HCT116 (cell line): ENCODE measurements around the gene PNMT. TPM values are rescaled to one million over a fixed set of nuclear protein-coding genes. Genes with fewer than 3 reads are reported as not detected.

Experiments used
- ATAC-seq: fragments of 200-7000 bp; cut with Tn5 transposase; 2 replicates; pipeline ENCODE4 v1.9.1; 2020; ENCODE audit warnings: mild to moderate bottlenecking, moderate library complexity
- Bru-seq: library from RNA; stranded (reverse); fragments of 400-500 nt; gene quantifications from one replicate; lab custom pipeline; 2021; lab: Mats Ljungman, UMichigan
- BruChase-seq, 2 experiments: library from RNA; stranded (reverse); fragments of 400-500 nt; gene quantifications; one replicate each; lab custom pipeline; 2021; lab: Mats Ljungman, UMichigan
- BruUV-seq: library from RNA; stranded (reverse); fragments of 400-500 nt; replicated peaks from 2 replicates; lab custom pipeline; 2021; lab: Mats Ljungman, UMichigan
- CTCF ChIA-PET: fragments of 300-600 bp; sonication (Branson Sonifier 250); formaldehyde crosslinking; loops from one replicate; lab custom pipeline; 2021; ENCODE audit warnings: antibody characterized with exemption; lab: Charles Lee
- POLR2A ChIA-PET: fragments of 300-600, 350-600 bp; sonication (Branson Sonifier 250); formaldehyde crosslinking; loops from one replicate; lab custom pipeline; 2021; ENCODE audit warnings: antibody characterized with exemption; lab: Charles Lee
- RAD21 ChIA-PET, 2 experiments: fragments of 300-600 bp; sonication (Branson Sonifier 250); formaldehyde crosslinking; loops; one replicate each; lab custom pipeline; 2023; ENCODE audit warnings: low total read pairs in 2 of 2; ENCODE audit not compliant: uncharacterized antibody in 2 of 2, unreplicated experiment in 2 of 2, low non-redundant PET in 1 of 2; lab: Charles Lee
- DNase-seq: peaks from one replicate; pipeline ENCODE4 v3.0.0-alpha.2; 2010; ENCODE audit warnings: low read depth, low spot score
- H2AFZ ChIP-seq: fragments of 200-600 bp; shearing (Covaris generic), sonication (generic); 2 replicates; pipeline ENCODE4 v1.6.1; 2017; ENCODE audit warnings: low read depth, mixed run types, mixed read lengths, antibody characterized with exemption, low read length; ENCODE audit not compliant: poor library complexity, severe bottlenecking
- H3K27ac ChIP-seq: 2 replicates; pipeline ENCODE4 v1.5.1; 2012; ENCODE audit warnings: low read depth, low read length
- H3K27me3 ChIP-seq: fragments of 200-600 bp; sonication (generic); 2 replicates; pipeline ENCODE4 v1.6.1; 2016; ENCODE audit warnings: mixed run types, low read length, mixed read lengths; ENCODE audit not compliant: insufficient read depth
- H3K36me3 ChIP-seq, 2 experiments: fragments of 200-500 bp in 1 of 2; fragments of 200-600 bp in 1 of 2; sonication (Bioruptor generic) in 1 of 2; sonication (generic) in 1 of 2; 2 replicates each; pipeline versions ENCODE4 v1.5.1 to v1.6.1; 2014 to 2016; ENCODE audit warnings: low read length in 2 of 2, inconsistent platforms in 1 of 2, mixed read lengths in 1 of 2, mixed run types in 1 of 2; ENCODE audit not compliant: insufficient read depth in 2 of 2, control insufficient read depth in 1 of 2
- H3K4me1 ChIP-seq, 2 experiments: fragments of 200-600 bp in 1 of 2; sonication (generic) in 1 of 2; 2 replicates each; pipeline versions ENCODE4 v1.5.1 to v1.6.1; 2012 to 2017; ENCODE audit warnings: low read length in 2 of 2, inconsistent platforms in 1 of 2, mild to moderate bottlenecking in 1 of 2, mixed read lengths in 1 of 2, mixed run types in 1 of 2, moderate library complexity in 1 of 2; ENCODE audit not compliant: insufficient read depth in 2 of 2, control insufficient read depth in 1 of 2
- H3K4me2 ChIP-seq: fragments of 200-600 bp; sonication (generic); 2 replicates; pipeline ENCODE4 v1.6.1; 2017; ENCODE audit warnings: mixed run types, low read length, mixed read lengths
- H3K4me3 ChIP-seq, 2 experiments: fragments of 200-600 bp in 1 of 2; sonication (generic) in 1 of 2; replicated peaks in 1 of 2; 2 replicates each; pipeline ENCODE4 v1.5.1; 2011 to 2016; ENCODE audit warnings: low read length in 2 of 2, control low read depth in 1 of 2, low read depth in 1 of 2, mild to moderate bottlenecking in 1 of 2, mixed read lengths in 1 of 2, mixed run types in 1 of 2
- H3K79me2 ChIP-seq: fragments of 200-600 bp; sonication (generic); 2 replicates; pipeline ENCODE4 v1.6.1; 2017; ENCODE audit warnings: mild to moderate bottlenecking, mixed run types, low read length, moderate library complexity, mixed read lengths; ENCODE audit not compliant: insufficient read depth
- H3K9ac ChIP-seq: fragments of 200-600 bp; sonication (generic); 2 replicates; pipeline ENCODE4 v1.6.1; 2016; ENCODE audit warnings: low read length, mixed read lengths
- H3K9me2 ChIP-seq: fragments of 200-600 bp; sonication (generic), shearing (Covaris generic); 2 replicates; pipeline ENCODE4 v1.6.1; 2017; ENCODE audit warnings: mixed run types, mild to moderate bottlenecking, moderate library complexity; ENCODE audit not compliant: insufficient read depth
- H3K9me3 ChIP-seq, 2 experiments: fragments of 200-500 bp in 1 of 2; fragments of 200-600 bp in 1 of 2; sonication (Bioruptor generic) in 1 of 2; sonication (generic) in 1 of 2; 2 replicates each; pipeline ENCODE4 v1.6.1; 2014 to 2017; ENCODE audit warnings: low read length in 2 of 2, mixed read lengths in 2 of 2, inconsistent platforms in 1 of 2, low read depth in 1 of 2, mild to moderate bottlenecking in 1 of 2, mixed run types in 1 of 2, moderate library complexity in 1 of 2; ENCODE audit not compliant: control insufficient read depth in 1 of 2, insufficient read depth in 1 of 2
- H4K20me1 ChIP-seq: fragments of 200-600 bp; sonication (generic), shearing (Covaris generic); 2 replicates; pipeline ENCODE4 v1.6.1; 2017; ENCODE audit warnings: mixed run types, mild to moderate bottlenecking, moderate library complexity; ENCODE audit not compliant: insufficient read depth
- POLR2A ChIP-seq: IDR thresholded peaks from 2 replicates; pipeline ENCODE4 v1.7.0; 2011; ENCODE audit warnings: borderline replicate concordance; ENCODE audit not compliant: insufficient read depth, insufficient read length; ENCODE audit errors: extremely low read depth
- SIN3A ChIP-seq: IDR thresholded peaks from 2 replicates; pipeline ENCODE4 v1.6.1; 2012; ENCODE audit warnings: low read depth
- YY1 ChIP-seq: IDR thresholded peaks from 2 replicates; pipeline ENCODE4 v1.6.1; 2011; ENCODE audit warnings: low read length, low read depth, moderate library complexity, mild to moderate bottlenecking; ENCODE audit not compliant: insufficient replicate concordance; ENCODE audit errors: extremely low read depth
- intact Hi-C: fragments of 100-400 bp; cut with micrococcal nuclease; formaldehyde crosslinking; loops from 2 replicates; pipeline ENCODE4 v1.10.0; 2022
- long read RNA-seq: library from polyadenylated mRNA; unstranded; transcript quantifications from one replicate; pipeline ENCODE4 v2.0.0, GENCODE V29; 2021; ENCODE audit not compliant: unreplicated experiment
- polyA plus RNA-seq: library from polyadenylated mRNA; unstranded; fragments of >200 nt; gene quantifications from 2 replicates; pipeline ENCODE4 v1.2.1, GENCODE V29; 2012; ENCODE audit warnings: missing spikeins
- total RNA-seq: library from RNA; stranded (reverse); gene quantifications from one replicate; pipeline ENCODE4 v1.2.1, GENCODE V29; 2021; ENCODE audit not compliant: unreplicated experiment
- TF ChIP-seq, protein P1 (sequence below): IDR thresholded peaks from 2 replicates; pipeline ENCODE4 v1.6.1; 2012
- TF ChIP-seq, protein P2 (sequence below), 3 experiments: fragments of 200-600 bp in 1 of 3; sonication (generic) in 1 of 3; IDR thresholded peaks in 2 of 3; conservative IDR thresholded peaks in 1 of 3; 2 replicates each; pipeline ENCODE4 v1.5.1; 2012 to 2017; ENCODE audit warnings: low read depth in 2 of 3, low read length in 2 of 3, antibody characterized with exemption in 1 of 3, borderline replicate concordance in 1 of 3, control low read depth in 1 of 3, mild to moderate bottlenecking in 1 of 3, mixed read lengths in 1 of 3, mixed run types in 1 of 3, moderate library complexity in 1 of 3; ENCODE audit not compliant: insufficient read depth in 1 of 3

PNMT gene
- not detected for total RNA-seq
- polyA plus RNA-seq, result 0.09 and 0.10 TPM in 2 replicates
- Bru-seq, nascent RNA, result percentile 20 among the genes with signal in this experiment
- BruChase-seq, experiment 1, labeled RNA remaining after a 6-hour chase, result percentile 21 among the genes with signal in this experiment
- BruChase-seq, experiment 2, labeled RNA remaining after a 2-hour chase, result not detected
- long read RNA-seq, result 0 reads

- peaks cover 15 to 27% of the 10 kb centered on the region in 2 experiments for H3K4me1 ChIP-seq
- ChIA-PET RAD21 (no interaction called here), CTCF (no interaction called here), POLR2A (no interaction called here)
- DNase-seq (no peak), ATAC-seq (no peak)
- no peak within 1 kb of the TSS for H3K4me3 ChIP-seq
- no peaks in the 10 kb centered on the region for H3K9me2 ChIP-seq
- no peaks in the 10 kb centered on the region for H3K79me2 ChIP-seq
- no peaks in the 10 kb centered on the region for H3K9me3 ChIP-seq
- no TSS peak for BruUV-seq
- no peak within 1 kb of the TSS for H2AFZ ChIP-seq
- TF ChIP-seq, protein P1, sequence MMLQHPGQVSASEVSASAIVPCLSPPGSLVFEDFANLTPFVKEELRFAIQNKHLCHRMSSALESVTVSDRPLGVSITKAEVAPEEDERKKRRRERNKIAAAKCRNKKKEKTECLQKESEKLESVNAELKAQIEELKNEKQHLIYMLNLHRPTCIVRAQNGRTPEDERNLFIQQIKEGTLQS, result no peak
- TF ChIP-seq SIN3A (no peak), YY1 (no peak), POLR2A (no peak)
- TF ChIP-seq, protein P2, sequence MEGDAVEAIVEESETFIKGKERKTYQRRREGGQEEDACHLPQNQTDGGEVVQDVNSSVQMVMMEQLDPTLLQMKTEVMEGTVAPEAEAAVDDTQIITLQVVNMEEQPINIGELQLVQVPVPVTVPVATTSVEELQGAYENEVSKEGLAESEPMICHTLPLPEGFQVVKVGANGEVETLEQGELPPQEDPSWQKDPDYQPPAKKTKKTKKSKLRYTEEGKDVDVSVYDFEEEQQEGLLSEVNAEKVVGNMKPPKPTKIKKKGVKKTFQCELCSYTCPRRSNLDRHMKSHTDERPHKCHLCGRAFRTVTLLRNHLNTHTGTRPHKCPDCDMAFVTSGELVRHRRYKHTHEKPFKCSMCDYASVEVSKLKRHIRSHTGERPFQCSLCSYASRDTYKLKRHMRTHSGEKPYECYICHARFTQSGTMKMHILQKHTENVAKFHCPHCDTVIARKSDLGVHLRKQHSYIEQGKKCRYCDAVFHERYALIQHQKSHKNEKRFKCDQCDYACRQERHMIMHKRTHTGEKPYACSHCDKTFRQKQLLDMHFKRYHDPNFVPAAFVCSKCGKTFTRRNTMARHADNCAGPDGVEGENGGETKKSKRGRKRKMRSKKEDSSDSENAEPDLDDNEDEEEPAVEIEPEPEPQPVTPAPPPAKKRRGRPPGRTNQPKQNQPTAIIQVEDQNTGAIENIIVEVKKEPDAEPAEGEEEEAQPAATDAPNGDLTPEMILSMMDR (IDR thresholded peaks at IDR 0.05 in 2 of 3, conservative IDR thresholded peaks at IDR 0.05 in 1 of 3; ENCODE audit: borderline replicate concordance in 1 of 3, insufficient read depth in 1 of 3, low read depth in 2 of 3, low read length in 2 of 3), result peak in 2 of 3 experiments; percentile 20 to 27; a peak in 3 of 6 replicates
- no peak within 1 kb of the TSS for H3K27ac ChIP-seq
- no peak within 1 kb of the TSS for H3K4me2 ChIP-seq
- H3K9ac ChIP-seq, result no peak within 1 kb of the TSS
- no peaks in the 10 kb centered on the region for H4K20me1 ChIP-seq
- no peaks in the 10 kb centered on the region for H3K27me3 ChIP-seq
- H3K36me3 ChIP-seq, result no peaks in the 10 kb centered on the region
- intact Hi-C loops, result no loop called here
Measured at GRCh38 chr17:39667945-39668924, at the start of gene PNMT. Gene PNMT (plus strand): TSS chr17:39668453. CDS start chr17:39668476, 23 bp downstream.
